Raji (cell line): ENCODE measurements around the gene PANX2.

Experiments
- POLR2A ChIP-seq: IDR thresholded peaks from 2 replicates; pipeline ENCODE4 v1.6.1; 2011; ENCODE audit warnings: low read depth, low read length, control low read depth; ENCODE audit not compliant: insufficient read depth

Gene PANX2

GRCh38 chr22:50143096-50143495 is 27.4 kb upstream of the PANX2 start:
- no peak for TF ChIP-seq POLR2A

GRCh38 chr22:50144005-50144614 is 26.4 kb upstream of the PANX2 start:
- no peak for TF ChIP-seq POLR2A

GRCh38 chr22:50145721-50146438 is 24.7 kb upstream of the PANX2 start:
- TF ChIP-seq POLR2A, result no peak

- TF ChIP-seq POLR2A, result no peak
Measured at GRCh38 chr22:50146439-50147238, 23.9 kb upstream of the PANX2 start.

GRCh38 chr22:50148166-50148500 is 22.4 kb upstream of the PANX2 start:
- no peak for TF ChIP-seq POLR2A

- no peak for TF ChIP-seq POLR2A
Measured at GRCh38 chr22:50148991-50149721, 21.4 kb upstream of the PANX2 start.

- no peak for TF ChIP-seq POLR2A
Measured at GRCh38 chr22:50150161-50151129, 20.1 kb upstream of the PANX2 start.

- no peak for TF ChIP-seq POLR2A
Measured at GRCh38 chr22:50151571-50152537, 18.7 kb upstream of the PANX2 start.

- TF ChIP-seq POLR2A, result no peak
Measured at GRCh38 chr22:50153056-50153755, 17.3 kb upstream of the PANX2 start.

- no peak for TF ChIP-seq POLR2A
Measured at GRCh38 chr22:50153756-50154140, 16.8 kb upstream of the PANX2 start.

- TF ChIP-seq POLR2A, result no peak
Measured at GRCh38 chr22:50157709-50158375, 12.7 kb upstream of the PANX2 start.

- no peak for TF ChIP-seq POLR2A
Measured at GRCh38 chr22:50160947-50161346, 9.6 kb upstream of the PANX2 start.
